Erythroblast (primary cell): ENCODE measurements around the gene PKN2.

Experiments used
- GATA1 ChIP-seq: IDR thresholded peaks from 2 replicates; pipeline ENCODE4 v1.6.1; 2011; ENCODE audit warnings: low read depth, mild to moderate bottlenecking, control low read depth, low read length, moderate library complexity
- POLR2A ChIP-seq: IDR thresholded peaks from 2 replicates; pipeline ENCODE4 v1.6.1; 2011; ENCODE audit warnings: mild to moderate bottlenecking, low read length

DNA sequence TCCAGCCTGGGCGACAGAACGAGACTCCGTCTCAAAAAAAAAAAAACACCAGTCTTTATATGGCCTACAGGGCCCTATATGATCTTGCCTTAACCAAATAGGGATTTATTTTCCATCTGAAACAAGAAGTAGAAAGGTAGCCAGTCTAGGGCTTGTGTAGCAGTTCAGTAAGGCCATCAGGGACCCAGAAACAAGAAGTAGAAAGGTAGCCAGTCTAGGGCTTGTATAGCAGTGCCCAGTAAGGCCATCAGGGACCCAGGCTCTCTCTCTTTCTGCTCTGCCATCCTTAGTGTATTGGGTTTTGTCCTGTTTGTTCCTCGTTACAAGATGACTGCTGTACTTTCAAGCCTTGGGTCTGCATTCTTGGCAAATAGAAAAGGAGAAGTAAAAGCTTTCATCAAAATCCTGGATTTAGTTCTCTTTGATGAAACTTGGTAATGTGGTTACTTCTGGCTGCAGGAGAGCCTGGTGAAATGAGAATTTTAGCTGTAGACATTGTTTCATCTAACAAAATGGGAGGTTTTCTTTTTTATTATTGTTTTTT, 46.1 kb downstream of the PKN2 start:
- no peak for TF ChIP-seq POLR2A
- no peak for TF ChIP-seq GATA1
